SU-DHL-6 (cell line): ENCODE measurements around the gene CATSPER1.

Experiments
- CTCF ChIP-seq: fragments of 200-600 bp; sonication (generic); IDR thresholded peaks from one replicate; pipeline ENCODE4 v1.5.1; 2017; ENCODE audit warnings: antibody characterized with exemption, mild to moderate bottlenecking, low read length, moderate library complexity; ENCODE audit not compliant: insufficient read depth, poor library complexity, severe bottlenecking
- EZH2phosphoT487 ChIP-seq: fragments of 200-600 bp; sonication (generic), shearing (Covaris generic); conservative IDR thresholded peaks from 2 replicates; pipeline ENCODE4 v1.6.1; 2018; ENCODE audit warnings: mild to moderate bottlenecking, antibody characterized with exemption, low read length, moderate library complexity, mixed read lengths

GRCh38 chr11:66072518-66072917 is 46.2 kb upstream of the CATSPER1 start:
- TF ChIP-seq CTCF (no peak), EZH2phosphoT487 (no peak)
